T-cell (primary cell): ENCODE results near the gene NCAPH2. TPM values are rescaled to one million over a fixed set of nuclear protein-coding genes. Genes with fewer than 3 reads are reported as not detected.
"Not testable (repeated sequence)": the region's sequence is repeated elsewhere in the genome, so short reads cannot be mapped to it uniquely, and the experiment has no call there.

ENCODE experiments used
- ATAC-seq, 4 experiments: fragments of 200-7000 bp in 3 of 4; fragments of 150-1000 bp in 1 of 4; cut with Tn5 transposase; replicated peaks in 1 of 4; 1 replicate in 3 of 4; 2 replicates in 1 of 4; pipeline ENCODE4 v1.10.0; 2021; ENCODE audit warnings: moderate library complexity in 3 of 4, mild to moderate bottlenecking in 2 of 4, moderate number of reproducible peaks in 1 of 4
- CTCF ChIA-PET, 2 donors: fragments of 300-600 bp; sonication (Branson Sonifier 250); formaldehyde crosslinking; loops; one replicate each; lab custom pipeline; 2022; ENCODE audit warnings: antibody characterized with exemption in 2 of 2; lab: Charles Lee
- POLR2A ChIA-PET, 2 donors: fragments of 300-600 bp; sonication (Branson Sonifier 250); formaldehyde crosslinking; loops; one replicate each; lab custom pipeline; 2022; ENCODE audit warnings: antibody characterized with exemption in 2 of 2; lab: Charles Lee
- DNase-seq, 35 experiments: peaks; one replicate each; pipeline versions ENCODE4 v3.0.0 to v3.0.0-alpha.2; 2013 to 2023
- H3K27ac ChIP-seq: one replicate; pipeline ENCODE4 v1.5.1; 2013; ENCODE audit warnings: low read length
- H3K27me3 ChIP-seq, 2 experiments: replicated peaks in 1 of 2; 1 replicate in 1 of 2; 2 replicates in 1 of 2; pipeline versions ENCODE4 v1.6.1 to v1.7.0; 2013; ENCODE audit warnings: low read length in 1 of 2, mixed read lengths in 1 of 2; ENCODE audit not compliant: control insufficient read depth in 2 of 2, insufficient read depth in 2 of 2; ENCODE audit errors: extremely low read depth in 1 of 2
- H3K36me3 ChIP-seq, 2 donors: 1 replicate in 1 of 2; 2 replicates in 1 of 2; pipeline versions ENCODE4 v1.6.1 to v1.7.0; 2013; ENCODE audit warnings: low read length in 1 of 2; ENCODE audit not compliant: control insufficient read depth in 2 of 2, insufficient read depth in 1 of 2; ENCODE audit errors: extremely low read depth in 1 of 2
- H3K4me1 ChIP-seq, 2 experiments: 1 replicate in 1 of 2; 2 replicates in 1 of 2; pipeline versions ENCODE4 v1.6.1 to v1.7.0; 2013; ENCODE audit warnings: low read length in 2 of 2, mixed read lengths in 1 of 2; ENCODE audit not compliant: insufficient read depth in 2 of 2, control insufficient read depth in 1 of 2; ENCODE audit errors: extremely low read depth in 1 of 2
- H3K4me3 ChIP-seq, 2 donors: 1 replicate in 1 of 2; 2 replicates in 1 of 2; pipeline versions ENCODE4 v1.5.1 to v1.7.0; 2013; ENCODE audit warnings: mild to moderate bottlenecking in 2 of 2, low read length in 1 of 2, moderate library complexity in 1 of 2; ENCODE audit not compliant: control insufficient read depth in 1 of 2; ENCODE audit errors: extremely low read depth in 1 of 2
- H3K9me3 ChIP-seq: 2 replicates; pipeline ENCODE4 v1.7.0; 2013
- H3K27ac Mint-ChIP-seq, 2 donors: one replicate each; pipeline ENCODE4 v1.8.0; 2020 to 2021; ENCODE audit warnings: mild to moderate bottlenecking in 2 of 2, mixed read lengths in 2 of 2
- H3K27me3 Mint-ChIP-seq, 2 donors: one replicate each; pipeline ENCODE4 v1.8.0; 2021 to 2022; ENCODE audit warnings: mixed read lengths in 2 of 2
- H3K36me3 Mint-ChIP-seq: one replicate; pipeline ENCODE4 v1.8.0; 2021; ENCODE audit warnings: mixed read lengths
- H3K4me1 Mint-ChIP-seq, 3 donors: one replicate each; pipeline ENCODE4 v1.8.0; 2020 to 2022; ENCODE audit warnings: mixed read lengths in 3 of 3, mild to moderate bottlenecking in 1 of 3
- H3K4me3 Mint-ChIP-seq, 3 donors: one replicate each; pipeline ENCODE4 v1.8.0; 2020 to 2022; ENCODE audit warnings: mild to moderate bottlenecking in 3 of 3, mixed read lengths in 3 of 3, moderate library complexity in 3 of 3
- H3K9me3 Mint-ChIP-seq, 3 donors: one replicate each; pipeline ENCODE4 v1.8.0; 2020 to 2022; ENCODE audit warnings: mixed read lengths in 3 of 3
- WGBS: methylation state at CpG from one replicate; pipeline ENCODE4 v1.1.5; 2013; ENCODE audit warnings: missing lambda C conversion rate; ENCODE audit not compliant: insufficient coverage; 5-methylcytosine and 5-hydroxymethylcytosine counted together
- total RNA-seq, 35 experiments: library from RNA in 6 of 35; stranded (reverse) in 6 of 35; fragments of 120-200 nt in 1 of 35; gene quantifications; one replicate each; pipeline versions ENCODE4 v1.2.1 to v1.2.4 and lab custom pipeline; 2013 to 2026

The NCAPH2 gene
- total RNA-seq, 5 donors from 2014 or later (not counting 1 experiment from before 2014, with no cell fraction given), result 80.1 to 110 (median 94.6) TPM

DNA sequence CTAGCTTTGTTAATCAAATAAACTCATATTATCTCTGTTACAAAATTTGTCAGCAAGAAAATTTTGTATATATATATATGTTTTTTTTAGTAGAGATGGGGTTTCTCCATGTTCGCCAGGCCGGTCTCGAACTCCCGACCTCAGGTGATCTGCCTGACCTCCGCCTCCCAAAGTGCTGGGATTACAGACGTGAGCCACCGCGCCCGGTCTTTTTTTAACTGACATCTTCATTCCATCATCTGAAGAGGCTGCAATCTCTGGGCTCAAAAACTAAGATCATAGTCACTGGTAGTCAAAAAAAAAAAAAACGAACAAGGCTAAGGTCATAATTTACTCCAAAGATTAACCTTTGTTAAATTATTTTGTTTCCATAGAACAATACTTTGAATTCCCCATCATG lies 32.4 kb downstream of the NCAPH2 start:
- no peak for ATAC-seq
- CTCF ChIA-PET, result interaction anchor here (0.7 to 4.4 kb wide), 3 partner anchors 8 to 15 kb away, joined by 5 to 70 read pairs (median 6); partner anchors contain the start of gene SCO2 (in 1 of the 2)
- Histone ChIP-seq H3K27ac (peak overlapping the region; percentile 98), H3K27me3 (no peaks in the 10 kb centered on the region), H3K4me1 (peaks cover 5 to 40% of the 10 kb centered on the region in 2 experiments), H3K4me3 (no peak overlapping the region), H3K36me3 (no peaks in the 10 kb centered on the region), H3K9me3 (no peaks in the 10 kb centered on the region)
- Mint-ChIP-seq H3K27me3 (no peaks in the 10 kb centered on the region), H3K36me3 (no peaks in the 10 kb centered on the region), H3K27ac (peak overlapping the region; percentile 94 to 99), H3K9me3 (no peaks in the 10 kb centered on the region), H3K4me1 (peaks cover 43 to 63% (median 56%) of the 10 kb centered on the region in 3 donors), H3K4me3 (peak overlapping the region in 1 of 3 donors; percentile 17)
- POLR2A ChIA-PET, result interaction anchor here (0.6 to 2.6 kb wide), 8 partner anchors 8 to 578 kb away, joined by 3 to 21 read pairs (median 8); partner anchors contain the start of genes LMF2 (in 1 of the 2), NCAPH2 (in 1 of the 2) and SCO2 (in 1 of the 2)
- no peak for DNase-seq
- no CpG with 5 or more reads among the region's 10 CpGs for WGBS

DNA sequence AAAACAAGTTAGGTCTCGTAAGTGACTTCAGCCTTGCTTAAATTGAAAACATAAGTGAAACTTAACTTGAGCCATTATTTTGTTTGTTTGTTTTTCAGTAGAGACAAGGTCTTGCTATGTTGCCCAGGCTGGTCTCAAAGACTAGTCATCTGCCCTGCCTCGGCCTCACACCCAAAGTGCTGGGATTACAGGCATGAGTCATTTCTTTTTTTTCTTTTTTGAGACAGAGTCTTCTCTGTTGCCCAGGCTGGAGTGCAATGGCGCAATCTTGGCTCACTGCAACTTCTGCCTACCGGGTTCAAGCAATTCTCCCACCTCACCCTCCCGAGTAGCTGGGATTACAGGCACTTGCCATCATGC lies 33.6 kb downstream of the NCAPH2 start:
- H3K36me3 ChIP-seq, H3K36me3 Mint-ChIP-seq, H3K9me3 ChIP-seq, H3K27me3 Mint-ChIP-seq, DNase-seq, H3K9me3 Mint-ChIP-seq, H3K4me3 ChIP-seq, POLR2A ChIA-PET, H3K27ac ChIP-seq, H3K4me3 Mint-ChIP-seq, ATAC-seq, H3K27me3 ChIP-seq: not testable (repeated sequence)
- peaks cover 5 to 51% of the 10 kb centered on the region in 2 experiments for H3K4me1 ChIP-seq
- Mint-ChIP-seq H3K4me1 (peaks cover 52 to 69% (median 65%) of the 10 kb centered on the region in 3 donors), H3K27ac (peak overlapping the region; percentile 94 to 99)
- 55% methylated on average over 3 of the region's 5 CpGs for WGBS
- CTCF ChIA-PET, result interaction anchor here in 1 of 2 donors (4.4 kb wide), 1 partner anchor 16 kb away, joined by 70 read pairs; the partner anchor contains the start of gene SCO2

DNA sequence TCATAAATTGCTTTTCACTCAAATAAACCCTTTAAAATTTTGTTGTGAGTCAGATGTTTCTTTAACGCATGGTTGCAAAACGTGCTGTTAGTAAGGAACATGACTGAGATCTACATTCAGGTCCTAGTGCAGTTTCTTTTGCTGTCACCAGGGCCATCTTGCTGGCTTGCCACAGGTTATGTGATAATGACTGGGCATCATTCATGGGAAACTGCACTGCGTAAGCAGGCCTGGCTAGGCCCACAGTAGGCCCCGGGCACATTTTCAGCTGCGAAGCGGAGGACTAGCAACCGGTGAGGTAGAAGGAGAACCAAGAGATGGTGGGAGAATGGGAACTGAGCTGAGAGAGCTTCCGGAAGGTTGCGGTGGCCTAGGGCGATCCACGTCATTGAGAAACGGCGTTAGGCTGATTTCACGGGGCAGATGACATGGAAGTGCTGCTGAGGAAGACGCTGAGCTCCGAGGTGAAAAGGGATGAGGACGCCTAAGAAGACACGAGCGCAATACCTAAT lies 34.4 kb downstream of the NCAPH2 start:
- H3K27me3 Mint-ChIP-seq, result no peaks in the 10 kb centered on the region
- H3K4me3 Mint-ChIP-seq, result peak overlapping the region in 1 of 3 donors; percentile 29
- DNase-seq, result peak in 1 of 35 experiments; percentile 44
- H3K27ac Mint-ChIP-seq, result peak overlapping the region; percentile 94 to 99
- ChIA-PET POLR2A (no interaction called here), CTCF (no interaction called here)
- 93% methylated on average over 12 of the region's 19 CpGs for WGBS
- ATAC-seq, result no peak
- H3K27ac ChIP-seq, result no peak overlapping the region
- H3K36me3 ChIP-seq, result no peaks in the 10 kb centered on the region
- no peaks in the 10 kb centered on the region for H3K27me3 ChIP-seq
- peaks cover 52 to 67% (median 66%) of the 10 kb centered on the region in 3 donors for H3K4me1 Mint-ChIP-seq
- H3K4me1 ChIP-seq, result peaks cover 5 to 52% of the 10 kb centered on the region in 2 experiments
- H3K9me3 Mint-ChIP-seq, result no peaks in the 10 kb centered on the region
- no peaks in the 10 kb centered on the region for H3K9me3 ChIP-seq
- H3K4me3 ChIP-seq, result no peak overlapping the region
- no peaks in the 10 kb centered on the region for H3K36me3 Mint-ChIP-seq

DNA sequence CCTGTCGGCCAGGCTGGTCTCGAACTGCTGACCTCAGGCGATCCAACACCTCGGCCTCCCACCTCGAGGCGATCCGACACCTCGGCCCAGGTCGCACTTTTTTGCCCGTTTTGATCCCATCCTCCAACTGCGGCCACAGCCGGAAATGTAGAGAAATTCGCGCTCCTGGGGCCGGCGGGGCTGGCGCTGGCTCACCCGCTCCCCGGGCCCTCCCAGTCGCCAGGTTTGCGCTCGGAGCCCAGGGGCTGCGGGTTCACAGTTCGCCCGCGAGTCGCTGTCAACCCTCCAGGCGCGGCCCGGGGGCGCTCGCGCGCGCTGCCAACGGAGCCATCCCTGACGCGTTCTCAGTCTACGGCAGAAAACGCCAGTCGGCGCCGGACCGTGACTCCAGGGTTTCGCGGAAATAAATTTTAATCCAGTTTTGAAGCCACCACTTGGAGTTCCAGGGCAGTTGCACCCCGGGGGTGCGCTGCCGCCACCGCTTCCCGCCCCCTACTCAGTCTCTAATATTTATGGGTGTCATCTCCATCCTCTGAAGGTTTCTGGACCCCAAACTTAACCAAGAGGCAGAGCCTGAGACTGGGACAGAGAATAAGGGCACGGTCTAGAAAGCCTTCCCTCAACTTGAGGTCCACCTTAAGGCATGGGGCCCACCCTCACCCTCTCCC lies 36.2 kb downstream of the NCAPH2 start:
- Mint-ChIP-seq H3K36me3 (no peaks in the 10 kb centered on the region), H3K4me1 (peaks cover 40 to 60% (median 58%) of the 10 kb centered on the region in 3 donors), H3K9me3 (no peaks in the 10 kb centered on the region), H3K27ac (peak overlapping the region; percentile 70 to 84), H3K4me3 (peak overlapping the region; percentile 56 to 64 (median 59)), H3K27me3 (no peaks in the 10 kb centered on the region)
- POLR2A ChIA-PET, result no interaction called here
- Histone ChIP-seq H3K36me3 (no peaks in the 10 kb centered on the region), H3K27ac (peak overlapping the region; percentile 71), H3K4me1 (peaks cover 8 to 53% of the 10 kb centered on the region in 2 experiments), H3K4me3 (peak overlapping the region; percentile 33 to 41), H3K9me3 (no peaks in the 10 kb centered on the region), H3K27me3 (no peaks in the 10 kb centered on the region)
- ATAC-seq (peak; percentile 52 to 60 (median 54)), DNase-seq (peak; percentile 53 to 90 (median 77))
- WGBS, result 5% methylated on average over 47 of the region's 52 CpGs
- CTCF ChIA-PET, result interaction anchor here in 1 of 2 donors (0.6 to 2.0 kb wide), 3 partner anchors 18 to 77 kb away, joined by 3 to 15 read pairs (median 6); partner anchors contain the start of gene SCO2

DNA sequence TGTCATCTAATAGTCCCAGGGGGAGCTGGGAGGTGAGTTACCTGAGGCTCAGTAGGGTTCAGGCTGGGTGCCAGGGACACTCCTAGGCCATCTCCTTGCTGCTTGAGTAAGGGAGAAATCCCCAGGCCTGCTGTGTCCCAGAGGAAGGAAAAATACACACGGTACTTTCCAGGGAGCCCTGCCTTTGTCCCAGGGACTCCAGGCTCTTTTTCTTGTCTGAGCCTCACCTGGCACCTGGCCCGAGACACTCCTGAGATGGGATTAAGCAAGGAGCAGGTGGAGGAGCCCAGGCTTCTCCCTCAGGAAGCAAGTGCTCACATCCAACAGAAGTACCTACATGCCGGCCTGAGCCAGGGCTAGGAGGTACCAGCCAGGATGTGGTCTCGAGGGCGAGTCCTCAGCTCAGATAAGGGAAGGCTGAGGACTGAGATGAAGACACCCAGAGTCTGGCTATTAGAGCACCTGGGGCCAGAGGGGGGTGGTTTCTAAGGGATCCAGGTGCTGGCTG lies 36.8 kb downstream of the NCAPH2 start:
- peaks cover 36 to 59% (median 57%) of the 10 kb centered on the region in 3 donors for H3K4me1 Mint-ChIP-seq
- POLR2A ChIA-PET, result no interaction called here

More for the DNA sequence above, 36.8 kb downstream of the NCAPH2 start:
- H3K9me3 ChIP-seq, result no peaks in the 10 kb centered on the region
- no CpG with 5 or more reads among the region's 5 CpGs for WGBS
- H3K27ac Mint-ChIP-seq, result peak overlapping the region; percentile 70 to 84
- H3K36me3 ChIP-seq, result no peaks in the 10 kb centered on the region
- H3K27me3 Mint-ChIP-seq, result no peaks in the 10 kb centered on the region
- H3K27ac ChIP-seq, result peak overlapping the region; percentile 71
- H3K4me1 ChIP-seq, result peaks cover 6 to 55% of the 10 kb centered on the region in 2 experiments
- H3K4me3 ChIP-seq, result peak overlapping the region; percentile 33 to 41
- CTCF ChIA-PET, result interaction anchor here in 1 of 2 donors (0.9 to 2.0 kb wide), 3 partner anchors 19 to 76 kb away, joined by 3 to 15 read pairs (median 6); partner anchors contain the start of genes CHKB and SCO2
- H3K36me3 Mint-ChIP-seq, result no peaks in the 10 kb centered on the region
- peak overlapping the region; percentile 56 to 64 (median 59) for H3K4me3 Mint-ChIP-seq
- DNase-seq (peak in 2 of 35 experiments; percentile 32 to 52), ATAC-seq (peak in 1 of 4 experiments; percentile 18)
- no peaks in the 10 kb centered on the region for H3K27me3 ChIP-seq
- no peaks in the 10 kb centered on the region for H3K9me3 Mint-ChIP-seq
